ENCODE results near the gene CLASP1.
"Not testable (repeated sequence)": the region's sequence is repeated elsewhere in the genome, so short reads cannot be mapped to it uniquely, and the experiment has no call there.

CLASP1 gene

GRCh38 chr2:121409966-121410365 lies 239.3 kb downstream of the CLASP1 start:
- DNase-seq = no peak

- no peak for DNase-seq
Measured at GRCh38 chr2:121409388-121409787, 239.9 kb downstream of the CLASP1 start.

- no peak for DNase-seq
Measured at GRCh38 chr2:121408641-121409040, 240.6 kb downstream of the CLASP1 start.

- DNase-seq = no peak
Measured at GRCh38 chr2:121405233-121405632, 244.0 kb downstream of the CLASP1 start.

GRCh38 chr2:121400201-121400600 lies 249.1 kb downstream of the CLASP1 start:
- no peak for DNase-seq

- no peak for DNase-seq
Measured at GRCh38 chr2:121398853-121399252, 250.4 kb downstream of the CLASP1 start.

- no peak for DNase-seq
Measured at GRCh38 chr2:121390082-121390692, 259.1 kb downstream of the CLASP1 start.

GRCh38 chr2:121388371-121388770 lies 260.9 kb downstream of the CLASP1 start:
- no peak for DNase-seq

- DNase-seq = no peak
Measured at GRCh38 chr2:121387591-121388325, 261.5 kb downstream of the CLASP1 start.

GRCh38 chr2:121386707-121387106 lies 262.6 kb downstream of the CLASP1 start:
- DNase-seq = no peak

- no peak for DNase-seq
Measured at GRCh38 chr2:121386102-121386501, 263.2 kb downstream of the CLASP1 start.

- DNase-seq = no peak
Measured at GRCh38 chr2:121382744-121383143, 266.5 kb downstream of the CLASP1 start.

- no peak for DNase-seq
Measured at GRCh38 chr2:121377646-121378045, 271.6 kb downstream of the CLASP1 start.

- DNase-seq = no peak
Measured at GRCh38 chr2:121376535-121377250, 272.6 kb downstream of the CLASP1 start.

GRCh38 chr2:121375621-121376159 lies 273.6 kb downstream of the CLASP1 start:
- no peak for DNase-seq

GRCh38 chr2:121374412-121375075 lies 274.7 kb downstream of the CLASP1 start:
- not testable (repeated sequence) for DNase-seq

GRCh38 chr2:121372721-121373353 lies 276.4 kb downstream of the CLASP1 start:
- DNase-seq = no peak

- DNase-seq = no peak
Measured at GRCh38 chr2:121372082-121372481, 277.2 kb downstream of the CLASP1 start.

GRCh38 chr2:121368836-121369235 lies 280.4 kb downstream of the CLASP1 start:
- DNase-seq = no peak

- no peak for DNase-seq
Measured at GRCh38 chr2:121368155-121368554, 281.1 kb downstream of the CLASP1 start.

- DNase-seq = no peak
Measured at GRCh38 chr2:121367246-121367900, 281.9 kb downstream of the CLASP1 start.

- no peak for DNase-seq
Measured at GRCh38 chr2:121366040-121366439, 283.2 kb downstream of the CLASP1 start.

Measured in activated CD8-positive, alpha-beta memory T cell treated with anti-CD3 and anti-CD28 coated beads for 24 hours (primary cell).